K562 (cell line): Measurements from ENCODE around the gene ADAMTS14. TPM values are rescaled to one million over a fixed set of nuclear protein-coding genes. Genes with fewer than 3 reads are reported as not detected.

Source experiments
- CLOCK ChIP-seq: fragments of 250-450 bp; sonication (Bioruptor Pico); IDR thresholded peaks from 2 replicates; pipeline ENCODE4 v1.4.0; 2020; ENCODE audit warnings: mild to moderate bottlenecking, moderate library complexity, borderline replicate concordance
- DLX4 ChIP-seq: fragments of 250-450 bp; sonication (Bioruptor Pico); IDR thresholded peaks from 2 replicates; pipeline ENCODE4 v1.6.1; 2021; ENCODE audit warnings: mild to moderate bottlenecking
- MLLT1 ChIP-seq, 2 experiments: fragments of 450-650 bp; IDR thresholded peaks; 2 replicates each; pipeline ENCODE4 v1.6.1; 2016
- RBBP5 ChIP-seq: fragments of 200-600 bp; sonication (generic); IDR thresholded peaks from 2 replicates; pipeline ENCODE4 v1.6.1; 2012; ENCODE audit warnings: borderline replicate concordance, mild to moderate bottlenecking, low read length, control low read depth, inconsistent platforms; ENCODE audit not compliant: insufficient read depth, poor library complexity, severe bottlenecking
- RBM15 ChIP-seq: fragments of 200-400 bp; formaldehyde crosslinking; IDR thresholded peaks from 2 replicates; pipeline ENCODE4 v1.6.1; 2018; ENCODE audit warnings: mild to moderate bottlenecking, low read length, moderate library complexity; ENCODE audit not compliant: insufficient read depth
- SAP30 ChIP-seq: fragments of 200-600 bp; sonication (generic); IDR thresholded peaks from 2 replicates; pipeline ENCODE4 v1.6.1; 2012; ENCODE audit warnings: borderline replicate concordance, low read depth, mild to moderate bottlenecking, moderate library complexity, low read length, control low read depth, inconsistent platforms; ENCODE audit not compliant: insufficient read depth, poor library complexity, severe bottlenecking
- TRIM24 ChIP-seq, 2 experiments: fragments of 450-650 bp; IDR thresholded peaks; 2 replicates each; pipeline ENCODE4 v1.6.1; 2016
- ZC3H8 ChIP-seq: fragments of 450-650 bp; IDR thresholded peaks from 2 replicates; pipeline ENCODE4 v1.6.1; 2017
- ZNF239 ChIP-seq: fragments of 250-450 bp; sonication (Bioruptor Pico); IDR thresholded peaks from 2 replicates; pipeline ENCODE4 v1.4.0; 2020; ENCODE audit warnings: mild to moderate bottlenecking
- ZNF274 ChIP-seq: IDR thresholded peaks from 2 replicates; pipeline ENCODE4 v1.6.1; 2011; ENCODE audit warnings: low read depth, mild to moderate bottlenecking, low read length, moderate library complexity, borderline replicate concordance
- ZNF318 ChIP-seq, 2 experiments: fragments of 450-650 bp; IDR thresholded peaks; 2 replicates each; pipeline ENCODE4 v1.6.1; 2016; ENCODE audit warnings: mild to moderate bottlenecking in 2 of 2, borderline replicate concordance in 1 of 2, low read depth in 1 of 2, moderate library complexity in 1 of 2
- ZNF398 ChIP-seq: fragments of 250-450 bp; sonication (Bioruptor Pico); IDR thresholded peaks from 2 replicates; pipeline ENCODE4 v1.8.0; 2021; ENCODE audit warnings: moderate library complexity, mild to moderate bottlenecking, inconsistent platforms
- polyA plus RNA-seq, 8 experiments: library from polyadenylated mRNA; depleted of rRNA in 4 of 8; stranded (reverse) in 5 of 8; unstranded in 3 of 8; fragments of >200 nt; fragmentation: Nextera tagmentation in 2 of 8; fragmentation: Illumina TruSeq in 1 of 8; extraction: Ambion mirVana in 2 of 8; extraction: Trizol in 1 of 8; gene quantifications; 2 replicates each; pipeline versions ENCODE4 v1.2.1 to v1.2.3, GENCODE V29; 2011 to 2014; ENCODE audit warnings: inconsistent platforms in 1 of 8, missing spikeins in 1 of 8
- total RNA-seq, 7 experiments: library from RNA; depleted of rRNA in 6 of 7; stranded (reverse); fragments of >200 nt in 6 of 7; fragmentation: Illumina TruSeq in 2 of 7; extraction: Trizol in 2 of 7; gene quantifications; 2 replicates each; pipeline versions ENCODE4 v1.2.1 to v1.2.3, GENCODE V29; 2011 to 2021; ENCODE audit warnings: low replicate concordance in 1 of 7

ADAMTS14 gene
- total and polyA plus RNA-seq, 9 of the 15 experiments (the other 6 are each of a cell fraction or from before 2014, with no cell fraction given): 0.04 to 37.4 (median 15.9) TPM

- TF ChIP-seq ZNF318 (IDR thresholded peaks at IDR 0.05; ENCODE audit: borderline replicate concordance in 1 of 2, low read depth in 1 of 2): 0 out of 4 replicates have a peak, but pooled peaks of 1 of the 2 experiments have one; percentile 40
- TF ChIP-seq ZNF398: no peak
- TF ChIP-seq ZNF274: no peak
- no peak for TF ChIP-seq CLOCK (CRISPR knock-in tag)
- no peak for TF ChIP-seq RBM15
- no peak for TF ChIP-seq MLLT1 (IDR thresholded peaks at IDR 0.05)
- TF ChIP-seq ZNF239 (CRISPR knock-in tag): peak; percentile 35; the same call in 1 of the 2 replicates
- TF ChIP-seq SAP30: no peak
- TF ChIP-seq TRIM24 (IDR thresholded peaks at IDR 0.05): peak; percentile 74 to 89
- no peak for TF ChIP-seq DLX4 (CRISPR knock-in tag)
- TF ChIP-seq ZC3H8: no peak
- TF ChIP-seq RBBP5: no peak
Observed at GRCh38 chr10:70649526-70649925, 22.8 kb upstream of the ADAMTS14 start (continued).
